Measurements from ENCODE around the gene TMCC1. TPM values are rescaled to one million over a fixed set of nuclear protein-coding genes. Genes with fewer than 3 reads are reported as not detected.
"Not testable (repeated sequence)": the region's sequence is repeated elsewhere in the genome, so short reads cannot be mapped to it uniquely, and the experiment has no call there.

Gene TMCC1
- total RNA-seq, 1 donor from 2014 or later = 36.9 TPM

DNA sequence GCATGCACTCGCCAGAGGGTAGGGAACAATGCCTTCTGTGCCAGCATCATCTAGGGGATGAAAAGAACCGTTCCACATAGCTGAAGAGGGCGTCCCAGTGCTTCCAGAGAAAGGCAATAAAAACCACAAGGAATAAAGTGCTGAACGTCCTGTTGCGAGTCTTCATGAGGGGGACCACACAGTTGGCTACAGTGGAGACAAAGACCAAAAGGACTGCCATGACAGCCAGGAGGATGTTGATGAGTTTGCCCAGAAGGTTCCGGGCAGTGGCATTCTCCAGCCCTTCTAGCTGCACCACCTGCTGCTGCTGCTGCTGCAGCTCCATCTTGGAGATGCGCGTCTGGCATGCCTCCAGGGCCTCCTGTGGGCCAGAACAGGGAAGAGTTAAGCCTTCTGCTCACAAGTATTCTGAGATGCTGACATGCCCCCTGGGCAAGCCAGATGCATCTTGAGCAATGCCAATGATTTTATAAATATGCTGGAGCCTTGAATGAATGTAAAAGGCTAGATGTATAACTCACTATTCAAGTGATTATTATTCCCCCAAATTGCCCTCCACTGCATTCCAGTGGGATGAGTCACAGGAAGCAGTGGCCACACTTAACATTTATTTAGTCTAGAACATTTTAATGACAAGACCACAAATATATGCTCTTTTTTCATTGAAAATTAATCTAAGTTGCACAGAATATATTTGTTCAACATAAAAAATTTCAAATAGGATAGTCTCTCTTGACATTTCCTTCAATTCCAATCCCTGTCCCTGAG, 241.9 kb downstream of the TMCC1 start:
- Mint-ChIP-seq H3K27me3 (ENCODE audit: low read depth) (no peaks in the 10 kb centered on the region), H3K36me3 (ENCODE audit: low read depth) (peaks cover 2% of the 10 kb centered on the region), H3K9me3 (no peaks in the 10 kb centered on the region), H3K27ac (ENCODE audit: unreplicated experiment) (peak overlapping the region; percentile 61), H3K4me3 (no peak overlapping the region), H3K4me1 (peaks cover 38% of the 10 kb centered on the region)
- TF ChIP-seq CTCF (conservative IDR thresholded peaks at IDR 0.05) = no peak
- DNase-seq (ENCODE audit: low read depth, low spot score) = no peak

- peak; percentile 81 for TF ChIP-seq CTCF (conservative IDR thresholded peaks at IDR 0.05)
- H3K9me3 Mint-ChIP-seq = no peaks in the 10 kb centered on the region
- H3K36me3 Mint-ChIP-seq (ENCODE audit: low read depth) = peaks cover 2% of the 10 kb centered on the region
- H3K27me3 Mint-ChIP-seq (ENCODE audit: low read depth) = no peaks in the 10 kb centered on the region
- no peak overlapping the region for H3K4me3 Mint-ChIP-seq
- H3K4me1 Mint-ChIP-seq = peaks cover 28% of the 10 kb centered on the region
- peak; percentile 57 for DNase-seq (ENCODE audit: low read depth, low spot score)
- H3K27ac Mint-ChIP-seq (ENCODE audit: unreplicated experiment) = no peak overlapping the region
These were observed 243.1 kb downstream of the TMCC1 start for GRCh38 chr3:129650256-129650872.

DNA sequence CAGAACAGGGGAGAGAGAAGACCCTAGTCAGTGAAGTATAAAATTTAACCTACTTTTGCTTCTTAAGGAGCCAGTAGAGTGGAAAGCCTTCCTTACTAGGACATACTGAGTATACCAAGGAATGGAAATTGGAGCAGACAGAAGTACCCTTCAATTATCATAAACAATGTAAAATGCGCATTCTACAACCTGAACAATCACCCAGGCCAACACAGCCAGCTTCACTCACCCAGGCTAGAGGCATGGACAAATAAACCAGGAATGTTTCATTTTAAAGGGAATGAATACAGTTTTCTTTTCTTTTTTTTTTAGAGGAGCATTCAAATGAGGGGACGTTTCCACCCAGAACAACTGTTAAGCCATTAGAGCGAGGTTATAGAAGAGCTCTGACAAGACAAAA, 245.1 kb downstream of the TMCC1 start:
- Mint-ChIP-seq H3K9me3 (no peaks in the 10 kb centered on the region), H3K27me3 (ENCODE audit: low read depth) (no peaks in the 10 kb centered on the region), H3K4me3 (no peak overlapping the region), H3K4me1 (peaks cover 28% of the 10 kb centered on the region), H3K27ac (ENCODE audit: unreplicated experiment) (no peak overlapping the region), H3K36me3 (ENCODE audit: low read depth) (no peaks in the 10 kb centered on the region)
- no peak for TF ChIP-seq CTCF (conservative IDR thresholded peaks at IDR 0.05)
- DNase-seq (ENCODE audit: low read depth, low spot score) = no peak

- Mint-ChIP-seq H3K4me1 (peaks cover 17% of the 10 kb centered on the region), H3K36me3 (ENCODE audit: low read depth) (no peaks in the 10 kb centered on the region), H3K9me3 (no peaks in the 10 kb centered on the region), H3K4me3 (no peak overlapping the region), H3K27me3 (ENCODE audit: low read depth) (peaks cover 3% of the 10 kb centered on the region), H3K27ac (ENCODE audit: unreplicated experiment) (no peak overlapping the region)
- DNase-seq (ENCODE audit: low read depth, low spot score) = no peak
- TF ChIP-seq CTCF (conservative IDR thresholded peaks at IDR 0.05) = no peak
These were observed 248.2 kb downstream of the TMCC1 start for GRCh38 chr3:129645286-129645685.

GRCh38 chr3:129644836-129645235, 248.7 kb downstream of the TMCC1 start:
- peaks cover 3% of the 10 kb centered on the region for H3K27me3 Mint-ChIP-seq (ENCODE audit: low read depth)
- peaks cover 14% of the 10 kb centered on the region for H3K4me1 Mint-ChIP-seq
- no peak overlapping the region for H3K4me3 Mint-ChIP-seq
- no peak overlapping the region for H3K27ac Mint-ChIP-seq (ENCODE audit: unreplicated experiment)
- DNase-seq (ENCODE audit: low read depth, low spot score) = no peak
- no peaks in the 10 kb centered on the region for H3K36me3 Mint-ChIP-seq (ENCODE audit: low read depth)
- no peaks in the 10 kb centered on the region for H3K9me3 Mint-ChIP-seq
- no peak for TF ChIP-seq CTCF (conservative IDR thresholded peaks at IDR 0.05)

GRCh38 chr3:129641567-129642260, 251.8 kb downstream of the TMCC1 start:
- H3K4me3 Mint-ChIP-seq; H3K27me3 Mint-ChIP-seq (ENCODE audit: low read depth); H3K27ac Mint-ChIP-seq (ENCODE audit: unreplicated experiment); H3K36me3 Mint-ChIP-seq (ENCODE audit: low read depth); H3K4me1 Mint-ChIP-seq; H3K9me3 Mint-ChIP-seq; DNase-seq (ENCODE audit: low read depth, low spot score): not testable (repeated sequence)

DNA sequence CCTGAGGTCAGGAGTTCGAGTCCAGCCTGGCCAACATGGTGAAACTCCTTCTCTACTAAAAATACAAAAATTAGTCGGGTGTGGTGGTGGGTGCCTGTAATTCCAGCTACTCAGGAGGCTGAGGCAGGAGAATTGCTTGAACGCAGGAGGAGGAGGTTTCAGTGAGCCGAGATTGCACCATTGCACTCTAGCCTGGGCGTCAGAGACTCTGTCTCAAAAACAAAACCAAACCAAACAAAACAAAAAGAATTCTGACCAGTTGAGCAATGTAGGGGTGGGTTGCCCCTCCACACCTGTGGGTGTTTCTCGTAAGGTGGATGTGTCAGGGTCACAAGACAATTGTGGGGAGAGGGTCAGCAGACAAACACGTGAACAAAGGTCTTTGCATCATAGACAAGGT, 252.5 kb downstream of the TMCC1 start:
- H3K4me1 Mint-ChIP-seq; H3K27me3 Mint-ChIP-seq (ENCODE audit: low read depth); H3K4me3 Mint-ChIP-seq; H3K36me3 Mint-ChIP-seq (ENCODE audit: low read depth); DNase-seq (ENCODE audit: low read depth, low spot score); H3K9me3 Mint-ChIP-seq: not testable (repeated sequence)
- H3K27ac Mint-ChIP-seq (ENCODE audit: unreplicated experiment) = peak overlapping the region; percentile 78

Data from neural crest cell (in vitro differentiated cells).